Nephron (organoid): Measurements from ENCODE around the gene NOMO2.
A peak's percentile ranks its signal among the peaks of the same experiment; 100 is the strongest.
"Not testable (repeated sequence)": the region's sequence is repeated elsewhere in the genome, so short reads cannot be mapped to it uniquely, and the experiment has no call there.

Source experiments
- H3K27ac Mint-ChIP-seq, 3 experiments: 2 replicates each; pipeline ENCODE4 v1.8.0; 2020; ENCODE audit warnings: mixed read lengths in 3 of 3, mild to moderate bottlenecking in 2 of 3, moderate library complexity in 1 of 3
- H3K27me3 Mint-ChIP-seq: 2 replicates; pipeline ENCODE4 v1.8.0; 2021; ENCODE audit warnings: low read depth, mild to moderate bottlenecking, moderate library complexity, mixed read lengths
- H3K36me3 Mint-ChIP-seq: 2 replicates; pipeline ENCODE4 v1.8.0; 2020; ENCODE audit warnings: low read depth, mixed read lengths
- H3K4me1 Mint-ChIP-seq: 2 replicates; pipeline ENCODE4 v1.8.0; 2020; ENCODE audit warnings: mixed read lengths
- H3K4me3 Mint-ChIP-seq, 3 experiments: 2 replicates each; pipeline ENCODE4 v1.8.0; 2020; ENCODE audit warnings: mild to moderate bottlenecking in 3 of 3, mixed read lengths in 3 of 3, moderate library complexity in 2 of 3
- H3K9me3 Mint-ChIP-seq: 2 replicates; pipeline ENCODE4 v1.8.0; 2020; ENCODE audit warnings: mixed read lengths

NOMO2 gene, protein sequence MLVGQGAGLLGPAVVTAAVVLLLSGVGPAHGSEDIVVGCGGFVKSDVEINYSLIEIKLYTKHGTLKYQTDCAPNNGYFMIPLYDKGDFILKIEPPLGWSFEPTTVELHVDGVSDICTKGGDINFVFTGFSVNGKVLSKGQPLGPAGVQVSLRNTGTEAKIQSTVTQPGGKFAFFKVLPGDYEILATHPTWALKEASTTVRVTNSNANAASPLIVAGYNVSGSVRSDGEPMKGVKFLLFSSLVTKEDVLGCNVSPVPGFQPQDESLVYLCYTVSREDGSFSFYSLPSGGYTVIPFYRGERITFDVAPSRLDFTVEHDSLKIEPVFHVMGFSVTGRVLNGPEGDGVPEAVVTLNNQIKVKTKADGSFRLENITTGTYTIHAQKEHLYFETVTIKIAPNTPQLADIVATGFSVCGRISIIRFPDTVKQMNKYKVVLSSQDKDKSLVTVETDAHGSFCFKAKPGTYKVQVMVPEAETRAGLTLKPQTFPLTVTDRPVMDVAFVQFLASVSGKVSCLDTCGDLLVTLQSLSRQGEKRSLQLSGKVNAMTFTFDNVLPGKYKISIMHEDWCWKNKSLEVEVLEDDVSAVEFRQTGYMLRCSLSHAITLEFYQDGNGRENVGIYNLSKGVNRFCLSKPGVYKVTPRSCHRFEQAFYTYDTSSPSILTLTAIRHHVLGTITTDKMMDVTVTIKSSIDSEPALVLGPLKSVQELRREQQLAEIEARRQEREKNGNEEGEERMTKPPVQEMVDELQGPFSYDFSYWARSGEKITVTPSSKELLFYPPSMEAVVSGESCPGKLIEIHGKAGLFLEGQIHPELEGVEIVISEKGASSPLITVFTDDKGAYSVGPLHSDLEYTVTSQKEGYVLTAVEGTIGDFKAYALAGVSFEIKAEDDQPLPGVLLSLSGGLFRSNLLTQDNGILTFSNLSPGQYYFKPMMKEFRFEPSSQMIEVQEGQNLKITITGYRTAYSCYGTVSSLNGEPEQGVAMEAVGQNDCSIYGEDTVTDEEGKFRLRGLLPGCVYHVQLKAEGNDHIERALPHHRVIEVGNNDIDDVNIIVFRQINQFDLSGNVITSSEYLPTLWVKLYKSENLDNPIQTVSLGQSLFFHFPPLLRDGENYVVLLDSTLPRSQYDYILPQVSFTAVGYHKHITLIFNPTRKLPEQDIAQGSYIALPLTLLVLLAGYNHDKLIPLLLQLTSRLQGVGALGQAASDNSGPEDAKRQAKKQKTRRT

DNA sequence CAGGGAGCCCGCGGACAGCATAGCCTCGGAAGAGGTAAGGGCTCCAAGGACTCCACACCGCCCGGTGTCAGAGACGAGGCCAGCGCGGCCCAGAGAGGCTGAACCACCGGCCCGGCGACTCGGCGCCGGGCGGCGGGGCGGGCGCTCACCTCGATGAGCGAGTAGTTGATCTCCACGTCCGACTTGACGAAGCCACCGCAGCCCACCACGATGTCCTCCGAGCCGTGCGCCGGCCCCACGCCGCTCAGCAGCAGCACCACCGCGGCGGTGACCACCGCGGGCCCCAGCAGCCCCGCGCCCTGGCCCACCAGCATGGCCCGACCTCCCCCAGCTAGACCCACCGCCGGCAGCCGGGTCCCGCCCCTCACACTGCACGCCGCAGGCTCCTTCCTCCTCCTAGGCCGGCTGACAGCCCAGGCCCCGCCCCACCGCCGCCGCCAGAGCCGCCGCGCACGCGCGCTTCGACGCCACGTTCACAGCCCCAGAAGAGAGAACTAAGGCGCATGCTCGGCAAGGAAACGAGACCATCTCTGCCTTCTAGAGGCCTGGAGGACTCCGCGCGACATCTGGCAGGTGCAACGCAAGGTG is at the start of gene NOMO2:
NOMO2 (minus strand) TSS at position 371 of the 588 bp plus-strand sequence; CDS start at position 314, 57 bp downstream.
- not testable (repeated sequence) for H3K4me1 Mint-ChIP-seq, H3K27me3 Mint-ChIP-seq, H3K9me3 Mint-ChIP-seq, H3K27ac Mint-ChIP-seq, H3K36me3 Mint-ChIP-seq
- H3K4me3 Mint-ChIP-seq: peak within 1 kb of the TSS; percentile 72 to 79 (median 75)

DNA sequence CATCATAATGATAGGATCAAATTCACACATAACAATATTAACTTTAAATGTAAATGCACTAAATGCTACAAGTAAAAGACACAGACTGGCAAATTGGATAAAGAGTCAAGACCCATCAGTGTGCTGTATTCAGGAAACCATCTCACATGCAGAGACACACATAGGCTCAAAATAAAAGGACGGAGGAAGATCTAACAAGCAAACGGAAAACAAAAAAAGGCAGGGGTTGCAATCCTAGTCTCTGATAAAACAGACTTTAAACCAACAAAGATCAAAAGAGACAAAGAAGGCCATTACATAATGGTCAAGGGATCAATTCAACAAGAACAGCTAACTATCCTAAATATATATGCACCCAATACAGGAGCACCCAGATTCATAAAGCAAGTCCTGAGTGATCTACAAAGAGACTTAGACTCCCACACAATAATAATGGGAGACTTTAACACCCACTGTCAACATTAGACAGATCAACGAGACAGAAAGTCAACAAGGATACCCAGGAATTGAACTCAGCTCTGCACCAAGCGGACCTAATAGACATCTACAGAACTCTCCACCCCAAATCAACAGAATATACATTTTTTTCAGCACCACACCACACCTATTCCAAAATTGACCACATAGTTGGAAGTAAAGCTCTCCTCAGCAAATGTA is 48.4 kb upstream of the NOMO2 start:
- not testable (repeated sequence) for H3K27me3 Mint-ChIP-seq, H3K4me1 Mint-ChIP-seq, H3K27ac Mint-ChIP-seq, H3K4me3 Mint-ChIP-seq, H3K36me3 Mint-ChIP-seq, H3K9me3 Mint-ChIP-seq

DNA sequence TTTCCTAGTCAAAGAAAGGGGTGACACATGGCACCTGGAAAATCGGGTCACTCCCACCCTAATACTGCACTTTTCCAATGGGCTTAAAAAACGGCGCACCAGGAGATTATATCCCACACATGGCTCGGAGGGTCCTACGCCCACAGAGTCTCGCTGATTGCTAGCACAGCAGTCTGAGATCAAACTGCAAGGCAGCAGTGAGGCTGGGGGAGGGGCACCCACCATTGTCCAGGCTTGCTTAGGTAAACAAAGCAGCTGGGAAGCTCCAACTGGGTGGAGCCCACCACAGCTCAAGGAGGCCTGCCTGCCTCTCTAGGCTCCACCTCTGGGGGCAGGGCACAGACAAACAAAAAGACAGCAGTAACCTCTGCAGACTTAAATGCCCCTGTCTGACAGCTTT is 46.4 kb upstream of the NOMO2 start:
- not testable (repeated sequence) for H3K36me3 Mint-ChIP-seq, H3K4me3 Mint-ChIP-seq, H3K27me3 Mint-ChIP-seq, H3K4me1 Mint-ChIP-seq, H3K27ac Mint-ChIP-seq, H3K9me3 Mint-ChIP-seq

DNA sequence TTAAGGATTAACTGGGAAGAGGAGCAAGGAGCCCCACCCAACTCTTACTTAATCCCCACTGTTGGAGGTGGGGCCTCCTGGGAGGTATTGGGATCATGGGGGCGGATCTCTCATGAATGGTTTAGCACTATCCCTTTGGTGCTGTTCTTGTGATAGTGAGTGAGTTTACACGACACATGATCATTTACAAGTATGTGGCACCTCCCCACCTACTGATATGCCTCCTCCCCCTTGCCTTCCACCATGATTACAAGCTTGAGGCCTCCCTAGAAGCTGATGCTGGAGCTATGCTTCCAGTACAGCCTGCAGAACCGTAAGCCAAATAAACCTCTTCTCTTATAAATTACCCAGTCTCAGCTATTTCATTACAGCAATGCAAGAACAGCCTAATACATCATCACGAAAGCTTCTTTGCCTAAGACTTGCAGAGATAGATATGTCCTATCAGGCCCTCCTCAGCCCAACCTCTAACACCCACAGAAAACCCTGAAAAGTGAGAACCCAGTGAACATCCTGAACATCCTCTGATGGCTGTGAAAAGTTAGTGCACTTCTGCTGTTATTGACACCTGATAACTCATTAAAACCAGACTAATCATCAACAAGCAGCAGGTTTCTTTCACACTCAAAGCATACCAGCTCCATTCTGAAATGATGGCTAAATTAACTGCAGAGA is 41.8 kb upstream of the NOMO2 start:
- not testable (repeated sequence) for H3K27me3 Mint-ChIP-seq, H3K4me1 Mint-ChIP-seq, H3K9me3 Mint-ChIP-seq, H3K36me3 Mint-ChIP-seq, H3K4me3 Mint-ChIP-seq, H3K27ac Mint-ChIP-seq

DNA sequence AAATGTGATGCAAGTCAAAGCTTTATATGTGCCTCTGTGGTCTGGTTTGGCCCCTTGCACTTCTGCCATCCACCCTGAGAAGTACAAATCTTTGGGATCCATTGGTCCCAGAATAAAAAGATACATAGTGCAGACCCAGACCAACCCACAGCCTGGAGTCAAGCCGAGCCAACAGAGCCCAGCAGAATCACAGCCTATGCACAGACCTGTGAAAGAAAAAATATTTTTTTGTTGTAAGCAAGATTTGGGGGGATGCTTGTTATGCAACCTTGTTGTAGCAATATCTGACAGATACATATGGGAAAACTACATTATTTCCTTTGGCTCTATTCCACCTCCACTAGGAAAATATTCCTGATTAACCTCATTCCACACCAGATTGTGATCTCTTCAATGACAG is 36.7 kb upstream of the NOMO2 start:
- not testable (repeated sequence) for H3K36me3 Mint-ChIP-seq, H3K27ac Mint-ChIP-seq, H3K27me3 Mint-ChIP-seq, H3K9me3 Mint-ChIP-seq, H3K4me3 Mint-ChIP-seq, H3K4me1 Mint-ChIP-seq

DNA sequence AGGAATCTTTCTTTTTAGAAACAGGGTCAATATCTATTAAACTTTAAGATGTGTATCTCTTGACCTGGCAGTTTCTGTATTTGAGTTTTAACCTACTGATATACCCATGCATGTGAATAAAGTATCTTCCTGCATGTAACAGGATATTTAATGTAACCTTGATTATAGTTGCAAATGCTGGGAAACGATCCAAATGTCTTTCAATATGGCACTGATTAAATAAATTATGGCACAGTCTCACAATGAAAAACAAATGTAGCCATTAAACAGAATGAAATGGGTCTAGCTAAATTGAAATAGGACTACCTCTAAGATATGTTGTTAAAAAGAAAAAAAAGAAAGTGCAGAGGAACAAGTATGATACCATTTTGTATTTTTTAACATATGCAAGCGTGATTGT is 35.8 kb upstream of the NOMO2 start:
- H3K4me3 Mint-ChIP-seq, H3K9me3 Mint-ChIP-seq, H3K4me1 Mint-ChIP-seq, H3K36me3 Mint-ChIP-seq, H3K27me3 Mint-ChIP-seq: not testable (repeated sequence)
- peak overlapping the region in 1 of 3 experiments; percentile 40 for H3K27ac Mint-ChIP-seq

DNA sequence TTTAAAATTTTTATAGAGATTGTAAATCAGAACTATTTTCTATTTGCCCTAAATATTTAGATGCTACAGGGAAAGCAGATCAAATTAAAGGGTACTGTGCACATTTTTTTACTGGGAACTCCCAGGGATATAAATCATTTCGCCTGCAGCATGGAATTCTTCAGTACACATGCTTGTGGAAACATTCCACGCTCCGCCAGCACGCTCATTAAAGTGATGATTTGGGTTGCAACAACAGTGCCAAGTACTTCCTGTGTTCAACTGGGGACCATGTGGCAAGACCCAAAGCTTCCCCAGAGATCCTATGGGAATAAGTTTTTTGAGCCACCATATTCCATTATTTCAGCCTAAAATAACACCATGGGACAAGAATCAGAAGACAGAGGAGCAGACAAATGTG is 35.4 kb upstream of the NOMO2 start:
- not testable (repeated sequence) for H3K4me1 Mint-ChIP-seq, H3K27me3 Mint-ChIP-seq, H3K4me3 Mint-ChIP-seq, H3K9me3 Mint-ChIP-seq, H3K36me3 Mint-ChIP-seq
- H3K27ac Mint-ChIP-seq: peak overlapping the region in 1 of 3 experiments; percentile 40

DNA sequence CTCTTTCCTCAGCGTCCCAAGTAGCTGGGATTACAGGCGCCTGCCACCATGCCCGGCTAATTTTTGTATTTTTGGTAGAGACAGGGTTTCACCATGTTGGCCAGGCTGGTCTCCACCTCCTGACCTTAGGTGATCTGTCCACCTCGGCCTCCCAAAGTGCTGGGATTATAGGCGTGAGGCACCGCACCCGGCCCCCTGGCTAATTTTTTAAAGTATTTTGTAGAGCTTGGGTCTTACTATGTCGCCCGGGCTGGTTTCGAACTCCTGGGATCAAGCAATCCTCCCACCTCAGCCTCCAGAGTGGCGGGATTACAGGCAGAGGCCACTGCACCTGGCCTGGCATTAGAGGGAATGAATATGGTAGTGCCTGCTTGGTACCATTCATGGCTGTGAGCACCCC is 33.9 kb upstream of the NOMO2 start:
- H3K27me3 Mint-ChIP-seq, H3K36me3 Mint-ChIP-seq, H3K9me3 Mint-ChIP-seq, H3K4me1 Mint-ChIP-seq, H3K27ac Mint-ChIP-seq, H3K4me3 Mint-ChIP-seq: not testable (repeated sequence)

DNA sequence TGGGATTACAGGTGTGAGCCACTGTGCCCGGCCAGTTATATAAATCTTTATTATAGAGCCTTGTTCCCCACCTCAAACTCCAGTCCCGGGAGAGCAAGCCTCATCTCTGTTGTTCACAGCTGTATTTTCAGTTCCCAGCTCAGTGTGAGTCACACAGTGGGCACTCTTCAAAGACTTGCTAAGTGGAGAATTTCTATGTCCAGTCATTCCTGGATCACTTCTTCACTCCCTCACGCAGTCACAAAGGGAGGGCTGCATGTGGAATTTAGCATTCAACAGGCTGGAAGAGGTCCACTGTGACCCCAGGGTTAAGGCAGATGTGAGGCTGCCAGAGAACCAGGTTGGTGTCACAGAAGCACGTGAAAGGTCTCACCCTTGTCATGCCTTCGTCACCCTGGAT is 33.0 kb upstream of the NOMO2 start:
- H3K4me3 Mint-ChIP-seq, H3K4me1 Mint-ChIP-seq, H3K9me3 Mint-ChIP-seq, H3K36me3 Mint-ChIP-seq, H3K27ac Mint-ChIP-seq, H3K27me3 Mint-ChIP-seq: not testable (repeated sequence)

DNA sequence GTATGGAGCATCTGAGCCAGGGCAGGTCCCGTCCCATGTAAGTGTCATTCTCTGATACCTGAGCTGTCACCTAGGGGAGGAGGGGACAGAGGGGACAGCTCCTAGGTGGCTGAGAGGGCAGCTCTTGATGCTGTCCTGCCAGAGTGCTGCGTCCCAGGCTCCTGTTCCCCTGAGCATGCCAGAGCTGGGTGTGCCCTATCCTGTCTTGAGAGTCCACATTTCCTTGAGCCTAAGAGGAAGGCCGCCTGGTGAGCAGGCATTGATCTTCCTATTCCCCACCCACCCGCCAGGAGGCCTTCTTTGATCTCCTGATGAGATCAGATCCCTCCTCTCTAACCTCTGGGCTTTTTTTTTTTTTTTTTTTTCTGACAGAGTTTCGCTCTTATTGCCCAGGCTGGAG is 32.0 kb upstream of the NOMO2 start:
- H3K27ac Mint-ChIP-seq, H3K36me3 Mint-ChIP-seq, H3K9me3 Mint-ChIP-seq, H3K27me3 Mint-ChIP-seq, H3K4me1 Mint-ChIP-seq, H3K4me3 Mint-ChIP-seq: not testable (repeated sequence)

DNA sequence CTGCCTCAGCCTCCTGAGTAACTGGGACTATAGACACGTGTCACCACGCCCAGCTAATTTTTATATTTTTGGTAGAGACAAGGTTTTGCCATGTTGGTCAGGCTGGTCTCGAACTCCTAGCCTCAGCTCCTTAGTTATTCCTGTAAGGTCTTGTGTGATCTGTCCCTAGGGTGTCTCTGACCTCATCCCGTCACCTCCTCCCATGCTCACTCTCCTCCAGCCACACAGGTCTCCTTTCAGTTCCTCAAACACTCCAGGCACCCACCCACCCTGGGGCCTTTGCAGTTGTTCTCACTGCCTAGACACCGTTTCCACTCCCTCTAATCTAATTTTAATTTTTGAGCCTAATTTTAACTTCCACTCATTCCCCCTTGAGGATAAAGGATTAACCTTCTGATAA is 31.1 kb upstream of the NOMO2 start:
- not testable (repeated sequence) for H3K27ac Mint-ChIP-seq, H3K27me3 Mint-ChIP-seq, H3K4me1 Mint-ChIP-seq, H3K4me3 Mint-ChIP-seq, H3K36me3 Mint-ChIP-seq, H3K9me3 Mint-ChIP-seq
